ENCODE results near the gene C5.

DNA sequence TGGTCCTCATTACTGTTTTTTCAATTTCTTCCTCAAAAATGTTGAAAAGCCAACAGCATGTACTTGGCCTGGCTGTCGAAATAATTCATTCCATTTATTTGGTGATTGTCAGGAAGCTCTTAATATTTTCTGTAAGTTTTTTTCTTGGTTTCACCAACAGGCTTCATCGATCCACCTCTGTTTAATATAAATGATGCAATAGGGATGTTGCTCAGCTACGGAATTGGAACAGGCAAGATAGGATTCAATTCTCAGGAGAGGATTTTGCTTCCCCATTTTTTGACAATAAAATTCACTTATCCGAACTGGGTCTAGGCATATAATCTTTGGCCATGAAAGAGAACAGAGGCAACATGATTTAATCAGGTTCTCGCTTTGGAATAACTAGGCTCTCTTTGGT lies 30.8 kb downstream of the C5 start:
- no peak for TF ChIP-seq POLR2A (IDR thresholded peaks at IDR 0.05)
- TF ChIP-seq, protein P1, sequence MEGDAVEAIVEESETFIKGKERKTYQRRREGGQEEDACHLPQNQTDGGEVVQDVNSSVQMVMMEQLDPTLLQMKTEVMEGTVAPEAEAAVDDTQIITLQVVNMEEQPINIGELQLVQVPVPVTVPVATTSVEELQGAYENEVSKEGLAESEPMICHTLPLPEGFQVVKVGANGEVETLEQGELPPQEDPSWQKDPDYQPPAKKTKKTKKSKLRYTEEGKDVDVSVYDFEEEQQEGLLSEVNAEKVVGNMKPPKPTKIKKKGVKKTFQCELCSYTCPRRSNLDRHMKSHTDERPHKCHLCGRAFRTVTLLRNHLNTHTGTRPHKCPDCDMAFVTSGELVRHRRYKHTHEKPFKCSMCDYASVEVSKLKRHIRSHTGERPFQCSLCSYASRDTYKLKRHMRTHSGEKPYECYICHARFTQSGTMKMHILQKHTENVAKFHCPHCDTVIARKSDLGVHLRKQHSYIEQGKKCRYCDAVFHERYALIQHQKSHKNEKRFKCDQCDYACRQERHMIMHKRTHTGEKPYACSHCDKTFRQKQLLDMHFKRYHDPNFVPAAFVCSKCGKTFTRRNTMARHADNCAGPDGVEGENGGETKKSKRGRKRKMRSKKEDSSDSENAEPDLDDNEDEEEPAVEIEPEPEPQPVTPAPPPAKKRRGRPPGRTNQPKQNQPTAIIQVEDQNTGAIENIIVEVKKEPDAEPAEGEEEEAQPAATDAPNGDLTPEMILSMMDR (IDR thresholded peaks at IDR 0.05) = no peak

Measured in adrenal gland (tissue), 5 donors.